ENCODE data around the gene PTGER2.

Gene PTGER2

GRCh38 chr14:52304248-52304904, 9.7 kb upstream of the PTGER2 start:
- in situ Hi-C loops (cut with MboI; ENCODE audit: low sequenced_read_pairs), result no loop called here

GRCh38 chr14:52305014-52305413, 9.1 kb upstream of the PTGER2 start:
- in situ Hi-C loops (cut with MboI; ENCODE audit: low sequenced_read_pairs), result no loop called here

DNA sequence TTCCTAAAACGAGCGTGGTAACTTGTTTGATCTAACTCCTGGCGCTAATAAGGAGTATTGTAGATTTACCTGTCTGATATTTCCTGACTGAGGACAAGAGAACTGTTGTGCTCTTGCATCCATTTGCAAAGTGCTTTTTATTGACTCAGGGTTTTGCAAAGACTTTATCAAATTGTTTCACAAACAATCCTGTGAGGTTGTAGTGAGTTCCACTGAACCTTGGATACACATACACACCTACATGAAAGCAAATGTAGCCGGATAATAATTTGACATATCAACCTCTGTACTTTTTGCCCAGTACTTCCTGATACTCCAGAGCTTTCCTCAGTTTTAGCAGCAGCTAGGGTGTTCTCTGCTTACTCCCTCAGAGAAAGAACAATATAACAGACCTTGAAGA, 6.7 kb upstream of the PTGER2 start:
- in situ Hi-C loops (cut with MboI; ENCODE audit: low sequenced_read_pairs), result no loop called here

GRCh38 chr14:52307905-52308304, 6.2 kb upstream of the PTGER2 start:
- in situ Hi-C loops (cut with MboI; ENCODE audit: low sequenced_read_pairs), result no loop called here

- in situ Hi-C loops (cut with MboI; ENCODE audit: low sequenced_read_pairs), result no loop called here
These were observed 3.6 kb upstream of the PTGER2 start for GRCh38 chr14:52310541-52310940.

DNA sequence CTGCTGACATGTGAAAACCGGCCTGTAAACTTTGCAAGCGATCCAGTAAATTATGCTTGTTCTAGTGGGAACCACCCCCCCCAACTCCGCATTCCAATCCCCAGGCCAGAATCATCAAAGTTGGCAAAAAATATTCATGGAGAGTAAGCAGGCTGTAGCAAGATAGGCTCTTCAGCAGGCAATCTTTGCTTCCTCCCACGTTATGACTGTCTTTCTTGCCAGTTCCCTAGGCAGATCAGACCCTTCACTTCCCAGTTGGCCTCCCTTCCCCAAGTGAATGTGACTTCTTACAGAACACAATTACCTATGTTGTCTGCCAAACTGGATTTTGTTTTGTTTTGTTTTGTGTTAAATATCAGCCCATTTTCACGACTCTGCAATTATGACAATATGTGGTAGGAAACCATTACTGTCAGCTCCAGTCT, 1.2 kb upstream of the PTGER2 start:
- in situ Hi-C loops (cut with MboI; ENCODE audit: low sequenced_read_pairs), result no loop called here

DNA sequence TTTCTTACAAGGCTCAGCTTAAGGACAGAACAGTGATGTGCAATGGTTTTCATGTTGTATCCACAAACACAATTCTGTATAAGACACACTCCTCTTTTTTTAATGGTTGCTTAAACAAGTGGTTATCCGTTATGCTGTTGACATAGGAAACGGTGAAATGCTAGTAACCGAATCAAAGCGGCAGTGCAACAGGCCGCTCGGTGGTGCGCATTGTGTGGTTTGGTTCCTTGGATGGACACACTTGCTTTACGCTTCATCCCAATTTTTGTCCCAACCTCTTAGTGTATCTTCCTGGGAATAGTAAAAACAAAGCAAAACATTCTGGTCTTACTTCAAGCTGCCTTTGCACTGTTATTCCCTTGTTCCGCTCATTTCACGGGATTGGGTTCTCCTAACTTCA, 650 bp upstream of the PTGER2 start:
- in situ Hi-C loops (cut with MboI; ENCODE audit: low sequenced_read_pairs), result no loop called here

- in situ Hi-C loops (cut with MboI; ENCODE audit: low sequenced_read_pairs), result no loop called here
These were observed 663 bp downstream of the PTGER2 start for GRCh38 chr14:52314595-52315354.

GRCh38 chr14:52315355-52315718, 1.2 kb downstream of the PTGER2 start:
- in situ Hi-C loops (cut with MboI; ENCODE audit: low sequenced_read_pairs), result no loop called here

DNA sequence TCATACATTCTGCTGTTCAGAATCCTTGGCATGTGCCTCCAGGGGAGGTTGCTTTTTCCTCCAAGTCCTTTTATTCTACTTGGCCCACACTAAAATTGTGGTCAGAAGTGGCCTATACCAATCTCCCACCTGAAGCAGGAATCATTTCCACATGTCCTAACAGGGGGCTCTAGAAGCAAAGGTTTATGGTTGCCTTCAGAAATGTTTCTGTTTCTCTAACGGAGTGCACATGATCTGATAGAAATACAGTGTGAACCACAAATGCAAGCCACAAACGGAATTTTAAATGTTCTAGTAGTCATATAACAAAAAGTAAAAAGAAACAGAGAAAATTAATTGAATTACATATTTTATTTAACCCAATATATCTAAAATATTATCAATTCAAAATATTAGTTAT, 4.0 kb downstream of the PTGER2 start:
- in situ Hi-C loops (cut with MboI; ENCODE audit: low sequenced_read_pairs), result no loop called here

GRCh38 chr14:52318826-52319645, 4.9 kb downstream of the PTGER2 start:
- in situ Hi-C loops (cut with MboI; ENCODE audit: low sequenced_read_pairs), result no loop called here

DNA sequence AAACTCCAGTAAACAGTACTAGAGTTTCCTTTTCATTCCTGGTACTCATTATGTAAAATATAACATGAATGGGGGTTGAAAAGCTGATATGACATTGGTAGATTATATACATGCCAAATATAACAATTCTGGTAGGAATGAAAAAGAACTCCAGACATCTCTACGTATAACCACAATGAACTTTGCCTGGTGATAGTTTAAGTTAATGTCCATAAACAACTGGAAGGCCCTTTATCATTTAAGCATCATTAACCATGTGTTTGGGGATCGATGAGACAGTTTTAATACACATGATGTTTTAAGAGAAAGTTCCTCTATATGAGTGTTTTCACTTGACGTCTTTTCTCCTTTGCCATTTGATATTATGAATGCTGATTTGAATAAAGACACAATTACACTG, 5.8 kb downstream of the PTGER2 start:
- in situ Hi-C loops (cut with MboI; ENCODE audit: low sequenced_read_pairs), result no loop called here

DNA sequence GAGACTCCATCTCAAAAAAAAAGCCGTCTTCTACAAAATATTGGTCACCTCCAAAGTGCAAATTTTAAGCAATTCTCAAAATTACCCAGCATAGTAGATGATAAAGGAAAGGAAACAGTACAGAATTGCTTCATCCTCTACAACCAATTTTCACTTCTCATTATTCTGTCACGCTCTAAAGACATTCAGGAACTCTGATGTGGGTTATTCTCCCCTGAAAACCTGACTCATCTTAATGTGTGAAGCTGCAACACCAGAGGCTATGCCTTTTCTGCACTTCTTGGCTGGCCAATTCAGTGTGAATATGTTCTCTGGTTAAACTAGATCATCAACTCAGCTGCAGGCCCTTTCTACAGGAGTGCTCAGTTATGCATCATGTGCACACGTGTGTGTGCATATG, 11.0 kb downstream of the PTGER2 start:
- in situ Hi-C loops (cut with MboI; ENCODE audit: low sequenced_read_pairs), result no loop called here

DNA sequence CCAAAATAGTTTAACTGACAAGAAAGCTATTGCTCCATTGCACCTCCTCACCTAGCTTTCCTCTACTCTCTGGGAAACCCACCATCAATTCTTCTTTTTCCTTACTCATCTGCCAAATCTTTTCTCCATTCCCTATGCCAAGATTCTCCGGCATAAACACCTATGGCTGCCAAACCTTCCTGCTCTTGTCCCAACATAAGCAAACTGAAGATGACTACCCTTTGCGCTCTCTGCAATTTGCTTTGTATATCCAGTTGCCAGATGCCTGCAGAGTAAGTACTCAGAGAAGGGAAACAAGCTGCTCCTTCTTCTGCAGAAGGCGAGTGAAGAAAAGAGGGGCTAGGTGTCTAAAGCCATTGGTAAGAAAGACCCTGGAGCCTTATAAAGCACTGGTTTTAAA, 11.5 kb downstream of the PTGER2 start:
- in situ Hi-C loops (cut with MboI; ENCODE audit: low sequenced_read_pairs), result no loop called here

- in situ Hi-C loops (cut with MboI; ENCODE audit: low sequenced_read_pairs), result no loop called here
These were observed 13.5 kb downstream of the PTGER2 start for GRCh38 chr14:52327374-52328226.

DNA sequence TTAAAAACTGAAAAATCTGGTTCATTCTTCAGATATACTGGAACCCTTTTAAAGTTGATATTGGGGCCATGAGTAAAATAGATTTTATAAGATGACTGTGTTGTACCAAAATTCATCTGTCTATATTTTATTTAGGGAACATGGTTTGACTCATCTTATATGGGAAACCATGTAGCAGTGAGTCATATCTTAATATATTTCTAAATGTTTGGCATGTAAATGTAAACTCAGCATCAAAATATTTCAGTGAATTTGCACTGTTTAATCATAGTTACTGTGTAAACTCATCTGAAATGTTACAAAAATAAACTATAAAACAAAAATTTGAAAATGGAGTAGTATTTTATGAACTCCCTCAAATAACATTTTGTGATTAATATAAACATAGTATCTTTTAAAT, 14.2 kb downstream of the PTGER2 start:
- in situ Hi-C loops (cut with MboI; ENCODE audit: low sequenced_read_pairs), result no loop called here

- in situ Hi-C loops (cut with MboI; ENCODE audit: low sequenced_read_pairs), result no loop called here
These were observed 15.7 kb downstream of the PTGER2 start for GRCh38 chr14:52329678-52330369.

DNA sequence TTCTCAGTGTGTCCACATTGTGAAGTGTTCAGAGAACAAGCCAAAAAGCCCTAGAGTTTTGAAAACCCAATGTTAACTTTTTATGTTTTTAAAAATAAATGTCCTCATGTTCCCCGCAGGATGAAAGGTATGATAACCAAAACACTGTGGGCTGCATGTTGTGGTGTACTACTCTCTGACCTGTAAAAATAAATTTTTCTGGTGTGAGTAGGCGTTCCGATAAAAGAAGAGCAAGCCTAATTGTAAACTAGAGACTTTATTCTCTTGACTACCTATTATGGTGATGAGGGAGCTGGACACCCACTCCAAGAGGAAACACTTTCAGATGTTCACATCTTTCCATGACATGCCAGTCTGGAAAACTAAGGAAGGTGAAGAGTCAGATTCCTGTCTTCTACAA, 18.2 kb downstream of the PTGER2 start:
- in situ Hi-C loops (cut with MboI; ENCODE audit: low sequenced_read_pairs), result no loop called here

GRCh38 chr14:52333108-52333507, 19.0 kb downstream of the PTGER2 start:
- in situ Hi-C loops (cut with MboI; ENCODE audit: low sequenced_read_pairs), result no loop called here
